ENCODE results near the gene MBOAT7.

The MBOAT7 gene

DNA sequence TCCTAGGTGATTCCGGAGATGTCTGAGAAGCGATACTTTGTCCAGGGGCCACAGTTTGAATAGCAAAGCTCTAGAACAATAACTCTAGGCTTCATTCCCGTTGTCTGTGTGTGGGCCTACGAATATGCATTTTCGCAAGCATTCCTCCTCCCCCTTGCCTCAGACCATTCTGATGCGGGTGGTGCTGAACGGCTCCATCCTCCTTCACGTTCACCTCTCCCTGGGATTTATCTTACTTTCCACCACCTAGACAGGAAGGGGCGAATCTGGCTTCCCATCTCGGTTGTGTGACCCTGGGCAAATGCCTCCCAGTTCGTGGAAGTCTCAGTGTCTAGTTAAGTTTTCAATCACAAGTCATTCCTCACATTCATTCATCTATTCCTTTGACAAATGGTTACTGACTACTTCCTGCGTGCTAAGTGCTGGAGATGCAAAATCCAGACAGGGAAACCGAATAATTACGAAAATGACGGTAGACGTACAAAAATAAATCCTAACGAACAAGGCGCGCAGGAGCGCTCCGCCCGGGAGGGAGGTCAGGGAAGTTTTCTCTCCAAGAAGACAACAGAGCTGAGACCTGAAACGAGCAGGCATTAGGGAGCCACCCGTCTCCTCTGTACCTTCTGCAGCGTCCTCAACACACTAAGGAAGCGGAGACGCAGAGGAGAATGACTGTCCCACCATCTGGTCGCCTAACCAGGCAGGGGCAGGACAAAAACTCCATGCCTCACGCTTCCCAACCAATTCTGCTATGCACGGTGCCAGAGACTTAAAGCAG lies 53.1 kb downstream of the MBOAT7 start:
- no peak for DNase-seq (ENCODE audit: low read depth in 1 of 2, low spot score in 1 of 2)
- Histone ChIP-seq H3K4me3 (replicated peaks; ENCODE audit: insufficient read depth, low read length) (peak overlapping the region; percentile 47), H3K27me3 (ENCODE audit: insufficient read depth, poor library complexity, severe bottlenecking) (no peaks in the 10 kb centered on the region), H3K27ac (replicated peaks) (peak overlapping the region; percentile 47)
- TF ChIP-seq GABPA (IDR thresholded peaks at IDR 0.05; ENCODE audit: low read depth) (no peak), SPI1 (IDR thresholded peaks at IDR 0.05; ENCODE audit: borderline replicate concordance, low read depth) (no peak), POLR2AphosphoS5 (IDR thresholded peaks at IDR 0.05; ENCODE audit: low read depth) (no peak)
- TF ChIP-seq, protein P1, sequence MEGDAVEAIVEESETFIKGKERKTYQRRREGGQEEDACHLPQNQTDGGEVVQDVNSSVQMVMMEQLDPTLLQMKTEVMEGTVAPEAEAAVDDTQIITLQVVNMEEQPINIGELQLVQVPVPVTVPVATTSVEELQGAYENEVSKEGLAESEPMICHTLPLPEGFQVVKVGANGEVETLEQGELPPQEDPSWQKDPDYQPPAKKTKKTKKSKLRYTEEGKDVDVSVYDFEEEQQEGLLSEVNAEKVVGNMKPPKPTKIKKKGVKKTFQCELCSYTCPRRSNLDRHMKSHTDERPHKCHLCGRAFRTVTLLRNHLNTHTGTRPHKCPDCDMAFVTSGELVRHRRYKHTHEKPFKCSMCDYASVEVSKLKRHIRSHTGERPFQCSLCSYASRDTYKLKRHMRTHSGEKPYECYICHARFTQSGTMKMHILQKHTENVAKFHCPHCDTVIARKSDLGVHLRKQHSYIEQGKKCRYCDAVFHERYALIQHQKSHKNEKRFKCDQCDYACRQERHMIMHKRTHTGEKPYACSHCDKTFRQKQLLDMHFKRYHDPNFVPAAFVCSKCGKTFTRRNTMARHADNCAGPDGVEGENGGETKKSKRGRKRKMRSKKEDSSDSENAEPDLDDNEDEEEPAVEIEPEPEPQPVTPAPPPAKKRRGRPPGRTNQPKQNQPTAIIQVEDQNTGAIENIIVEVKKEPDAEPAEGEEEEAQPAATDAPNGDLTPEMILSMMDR (IDR thresholded peaks at IDR 0.05; ENCODE audit: insufficient read depth, low read length) = no peak
- TF ChIP-seq, protein P2, sequence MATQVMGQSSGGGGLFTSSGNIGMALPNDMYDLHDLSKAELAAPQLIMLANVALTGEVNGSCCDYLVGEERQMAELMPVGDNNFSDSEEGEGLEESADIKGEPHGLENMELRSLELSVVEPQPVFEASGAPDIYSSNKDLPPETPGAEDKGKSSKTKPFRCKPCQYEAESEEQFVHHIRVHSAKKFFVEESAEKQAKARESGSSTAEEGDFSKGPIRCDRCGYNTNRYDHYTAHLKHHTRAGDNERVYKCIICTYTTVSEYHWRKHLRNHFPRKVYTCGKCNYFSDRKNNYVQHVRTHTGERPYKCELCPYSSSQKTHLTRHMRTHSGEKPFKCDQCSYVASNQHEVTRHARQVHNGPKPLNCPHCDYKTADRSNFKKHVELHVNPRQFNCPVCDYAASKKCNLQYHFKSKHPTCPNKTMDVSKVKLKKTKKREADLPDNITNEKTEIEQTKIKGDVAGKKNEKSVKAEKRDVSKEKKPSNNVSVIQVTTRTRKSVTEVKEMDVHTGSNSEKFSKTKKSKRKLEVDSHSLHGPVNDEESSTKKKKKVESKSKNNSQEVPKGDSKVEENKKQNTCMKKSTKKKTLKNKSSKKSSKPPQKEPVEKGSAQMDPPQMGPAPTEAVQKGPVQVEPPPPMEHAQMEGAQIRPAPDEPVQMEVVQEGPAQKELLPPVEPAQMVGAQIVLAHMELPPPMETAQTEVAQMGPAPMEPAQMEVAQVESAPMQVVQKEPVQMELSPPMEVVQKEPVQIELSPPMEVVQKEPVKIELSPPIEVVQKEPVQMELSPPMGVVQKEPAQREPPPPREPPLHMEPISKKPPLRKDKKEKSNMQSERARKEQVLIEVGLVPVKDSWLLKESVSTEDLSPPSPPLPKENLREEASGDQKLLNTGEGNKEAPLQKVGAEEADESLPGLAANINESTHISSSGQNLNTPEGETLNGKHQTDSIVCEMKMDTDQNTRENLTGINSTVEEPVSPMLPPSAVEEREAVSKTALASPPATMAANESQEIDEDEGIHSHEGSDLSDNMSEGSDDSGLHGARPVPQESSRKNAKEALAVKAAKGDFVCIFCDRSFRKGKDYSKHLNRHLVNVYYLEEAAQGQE (IDR thresholded peaks at IDR 0.05; ENCODE audit: insufficient replicate concordance, low read depth) = no peak

GRCh38 chr19:54133957-54134590 lies 55.3 kb downstream of the MBOAT7 start:
- no peak overlapping the region for H3K27ac ChIP-seq (replicated peaks)
- H3K27me3 ChIP-seq (ENCODE audit: insufficient read depth, poor library complexity, severe bottlenecking) = no peaks in the 10 kb centered on the region
- DNase-seq (ENCODE audit: low read depth in 1 of 2, low spot score in 1 of 2) = no peak
- no peak overlapping the region for H3K4me3 ChIP-seq (replicated peaks; ENCODE audit: insufficient read depth, low read length)
- TF ChIP-seq POLR2AphosphoS5 (IDR thresholded peaks at IDR 0.05; ENCODE audit: low read depth) = no peak
- no peak for TF ChIP-seq SPI1 (IDR thresholded peaks at IDR 0.05; ENCODE audit: borderline replicate concordance, low read depth)
- TF ChIP-seq GABPA (IDR thresholded peaks at IDR 0.05; ENCODE audit: low read depth) = no peak
- TF ChIP-seq, protein P2 (IDR thresholded peaks at IDR 0.05; ENCODE audit: insufficient replicate concordance, low read depth) = no peak
- TF ChIP-seq, protein P1 (IDR thresholded peaks at IDR 0.05; ENCODE audit: insufficient read depth, low read length) = no peak

GRCh38 chr19:54133312-54133956 lies 55.9 kb downstream of the MBOAT7 start:
- peak; percentile 34 to 99 for DNase-seq (ENCODE audit: low read depth in 1 of 2, low spot score in 1 of 2)
- TF ChIP-seq, protein P2 (IDR thresholded peaks at IDR 0.05; ENCODE audit: insufficient replicate concordance, low read depth) = no peak
- TF ChIP-seq, protein P1 (IDR thresholded peaks at IDR 0.05; ENCODE audit: insufficient read depth, low read length) = no peak
- TF ChIP-seq SPI1 (IDR thresholded peaks at IDR 0.05; ENCODE audit: borderline replicate concordance, low read depth) = no peak
- no peak; the same call in 1 of the 2 replicates for TF ChIP-seq POLR2AphosphoS5 (IDR thresholded peaks at IDR 0.05; ENCODE audit: low read depth)
- TF ChIP-seq GABPA (IDR thresholded peaks at IDR 0.05; ENCODE audit: low read depth) = no peak
- Histone ChIP-seq H3K27me3 (ENCODE audit: insufficient read depth, poor library complexity, severe bottlenecking) (no peaks in the 10 kb centered on the region), H3K4me3 (replicated peaks; ENCODE audit: insufficient read depth, low read length) (no peak overlapping the region), H3K27ac (replicated peaks) (no peak overlapping the region)
